DND-41 (cell line): ENCODE results near the gene RAB44.

ENCODE experiments used
- EZH2 ChIP-seq: IDR thresholded peaks from 3 replicates; pipeline ENCODE4 v1.6.1; 2012; ENCODE audit warnings: borderline replicate concordance, low read depth, mild to moderate bottlenecking, moderate library complexity, low read length, inconsistent platforms; ENCODE audit not compliant: severe bottlenecking
- TF ChIP-seq, protein P1 (sequence below): IDR thresholded peaks from 2 replicates; pipeline ENCODE4 v1.5.1; 2012; ENCODE audit warnings: borderline replicate concordance, low read length, moderate library complexity, mild to moderate bottlenecking; ENCODE audit not compliant: poor library complexity, severe bottlenecking; ENCODE audit errors: extremely low read depth

DNA sequence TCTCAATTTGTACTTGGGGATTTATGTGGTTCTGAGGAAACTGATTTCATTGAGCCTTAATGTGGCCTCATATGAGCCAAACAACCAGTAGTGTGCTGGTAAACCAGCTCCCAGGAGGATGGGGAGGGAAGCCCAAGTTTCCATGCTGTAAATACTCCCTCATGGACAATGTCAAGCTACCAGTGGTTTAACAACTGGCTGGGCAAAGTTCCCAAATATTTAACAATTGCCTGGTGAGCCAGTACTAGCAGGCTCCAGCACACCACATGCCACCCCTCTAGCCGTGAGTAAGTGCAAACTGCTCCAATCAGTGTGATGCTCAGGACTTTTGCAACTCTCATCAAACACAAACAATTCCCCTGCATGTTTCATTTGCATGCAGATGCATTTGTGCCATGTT lies 38.4 kb upstream of the RAB44 start:
- no peak for TF ChIP-seq EZH2
- TF ChIP-seq, protein P1, sequence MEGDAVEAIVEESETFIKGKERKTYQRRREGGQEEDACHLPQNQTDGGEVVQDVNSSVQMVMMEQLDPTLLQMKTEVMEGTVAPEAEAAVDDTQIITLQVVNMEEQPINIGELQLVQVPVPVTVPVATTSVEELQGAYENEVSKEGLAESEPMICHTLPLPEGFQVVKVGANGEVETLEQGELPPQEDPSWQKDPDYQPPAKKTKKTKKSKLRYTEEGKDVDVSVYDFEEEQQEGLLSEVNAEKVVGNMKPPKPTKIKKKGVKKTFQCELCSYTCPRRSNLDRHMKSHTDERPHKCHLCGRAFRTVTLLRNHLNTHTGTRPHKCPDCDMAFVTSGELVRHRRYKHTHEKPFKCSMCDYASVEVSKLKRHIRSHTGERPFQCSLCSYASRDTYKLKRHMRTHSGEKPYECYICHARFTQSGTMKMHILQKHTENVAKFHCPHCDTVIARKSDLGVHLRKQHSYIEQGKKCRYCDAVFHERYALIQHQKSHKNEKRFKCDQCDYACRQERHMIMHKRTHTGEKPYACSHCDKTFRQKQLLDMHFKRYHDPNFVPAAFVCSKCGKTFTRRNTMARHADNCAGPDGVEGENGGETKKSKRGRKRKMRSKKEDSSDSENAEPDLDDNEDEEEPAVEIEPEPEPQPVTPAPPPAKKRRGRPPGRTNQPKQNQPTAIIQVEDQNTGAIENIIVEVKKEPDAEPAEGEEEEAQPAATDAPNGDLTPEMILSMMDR, result no peak
